ENCODE data around the gene NUDCD3.
A peak's percentile ranks its signal among the peaks of the same experiment; 100 is the strongest.

NUDCD3 gene

GRCh38 chr7:44490351-44491200 lies at the start of gene NUDCD3:
NUDCD3 (minus strand) TSS chr7:44490658; CDS start chr7:44490600, 58 bp downstream.
- DNase-seq = peak; percentile 86

GRCh38 chr7:44539669-44540506 lies 49.4 kb upstream of the NUDCD3 start:
- DNase-seq = no peak

- no peak for DNase-seq
Measured at GRCh38 chr7:44538798-44539668, 48.6 kb upstream of the NUDCD3 start.

- DNase-seq = no peak
Measured at GRCh38 chr7:44538093-44538797, 47.8 kb upstream of the NUDCD3 start.

- no peak for DNase-seq
Measured at GRCh38 chr7:44537442-44537841, 47.0 kb upstream of the NUDCD3 start.

- no peak for DNase-seq
Measured at GRCh38 chr7:44536090-44536489, 45.6 kb upstream of the NUDCD3 start.

GRCh38 chr7:44535348-44536064 lies 45.0 kb upstream of the NUDCD3 start:
- no peak for DNase-seq

- peak; percentile 70 for DNase-seq
Measured at GRCh38 chr7:44534501-44534900, 44.0 kb upstream of the NUDCD3 start.

- no peak for DNase-seq
Measured at GRCh38 chr7:44534087-44534486, 43.6 kb upstream of the NUDCD3 start.

GRCh38 chr7:44533301-44534055 lies 43.0 kb upstream of the NUDCD3 start:
- no peak for DNase-seq

- DNase-seq = no peak
Measured at GRCh38 chr7:44531421-44532380, 41.2 kb upstream of the NUDCD3 start.

GRCh38 chr7:44530990-44531389 lies 40.5 kb upstream of the NUDCD3 start:
- DNase-seq = no peak

GRCh38 chr7:44524811-44525388 lies 34.4 kb upstream of the NUDCD3 start:
- no peak for DNase-seq

- no peak for DNase-seq
Measured at GRCh38 chr7:44522315-44522714, 31.9 kb upstream of the NUDCD3 start.

GRCh38 chr7:44521347-44522095 lies 31.1 kb upstream of the NUDCD3 start:
- no peak for DNase-seq

- DNase-seq = no peak
Measured at GRCh38 chr7:44520574-44520973, 30.1 kb upstream of the NUDCD3 start.

GRCh38 chr7:44519546-44519945 lies 29.1 kb upstream of the NUDCD3 start:
- DNase-seq = no peak

- DNase-seq = no peak
Measured at GRCh38 chr7:44518761-44519160, 28.3 kb upstream of the NUDCD3 start.
